GM19452 (cell line): ENCODE measurements around the gene PLCH2.

ENCODE experiments used
- ATAC-seq: cut with Tn5 transposase; IDR thresholded peaks from one replicate; pipeline ENCODE4 v1.9.1; 2021; ENCODE audit not compliant: unreplicated experiment

PLCH2 gene

GRCh38 chr1:2496746-2497145, 20.7 kb downstream of the PLCH2 start:
- ATAC-seq, result no peak

- no peak for ATAC-seq
Measured at GRCh38 chr1:2497891-2498290, 21.8 kb downstream of the PLCH2 start.

- ATAC-seq, result no peak
Measured at GRCh38 chr1:2498648-2499047, 22.6 kb downstream of the PLCH2 start.

- ATAC-seq, result no peak
Measured at GRCh38 chr1:2499260-2499659, 23.2 kb downstream of the PLCH2 start.

- no peak for ATAC-seq
Measured at GRCh38 chr1:2499986-2500596, 24.0 kb downstream of the PLCH2 start.

- ATAC-seq, result no peak
Measured at GRCh38 chr1:2501041-2501819, 25.1 kb downstream of the PLCH2 start.

- ATAC-seq, result no peak
Measured at GRCh38 chr1:2501820-2502119, 25.7 kb downstream of the PLCH2 start.

GRCh38 chr1:2502210-2502609, 26.1 kb downstream of the PLCH2 start:
- ATAC-seq, result no peak

- no peak for ATAC-seq
Measured at GRCh38 chr1:2502661-2503553, 26.8 kb downstream of the PLCH2 start.

GRCh38 chr1:2503554-2504224, 27.6 kb downstream of the PLCH2 start:
- ATAC-seq, result no peak

- ATAC-seq, result no peak
Measured at GRCh38 chr1:2504225-2504948, 28.3 kb downstream of the PLCH2 start.

- no peak for ATAC-seq
Measured at GRCh38 chr1:2504949-2505272, 28.8 kb downstream of the PLCH2 start.

- ATAC-seq, result no peak
Measured at GRCh38 chr1:2505461-2505994, 29.4 kb downstream of the PLCH2 start.

GRCh38 chr1:2506007-2506860, 30.1 kb downstream of the PLCH2 start:
- ATAC-seq, result no peak

GRCh38 chr1:2506901-2507565, 30.9 kb downstream of the PLCH2 start:
- ATAC-seq, result no peak

GRCh38 chr1:2507744-2508155, 31.7 kb downstream of the PLCH2 start:
- ATAC-seq, result no peak

- no peak for ATAC-seq
Measured at GRCh38 chr1:2508180-2508579, 32.1 kb downstream of the PLCH2 start.

GRCh38 chr1:2508751-2509150, 32.7 kb downstream of the PLCH2 start:
- ATAC-seq, result no peak

GRCh38 chr1:2509589-2509988, 33.5 kb downstream of the PLCH2 start:
- ATAC-seq, result no peak
